NCI-H1417 treated with DMSO at 0.1 percent for 48 hours (cell line): Measurements from ENCODE around the gene MLPH.

Source experiments
- DNase-seq: peaks from one replicate; lab custom pipeline; 2025; lab: John Stamatoyannopoulos, UW

The MLPH gene

DNA sequence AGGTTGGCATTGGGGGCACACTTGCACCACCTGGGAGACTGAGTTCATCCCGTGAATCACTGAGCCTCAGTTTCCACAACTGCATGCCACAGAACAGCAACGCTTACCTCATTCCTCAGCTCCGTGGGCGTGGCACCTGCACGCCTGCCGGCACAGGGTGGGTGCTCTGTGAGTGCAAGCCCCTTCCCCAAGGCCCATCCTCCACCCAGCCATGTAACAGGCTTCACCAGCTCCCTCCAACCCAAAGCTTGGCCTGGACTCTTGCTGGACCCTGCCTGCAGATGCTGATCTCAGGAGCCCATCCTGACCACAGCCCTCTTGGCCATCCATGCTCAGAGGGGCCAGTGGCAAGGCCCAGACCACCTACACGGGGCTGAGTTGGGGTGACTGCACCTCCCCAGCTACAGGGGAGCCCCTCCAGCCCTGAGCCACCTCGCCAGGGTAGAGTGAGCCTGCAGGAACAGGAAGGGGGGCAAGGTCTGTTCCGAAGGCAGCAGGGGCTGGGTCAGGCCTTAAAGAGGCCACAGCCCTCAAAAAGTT lies 81.1 kb downstream of the MLPH start:
- no peak for DNase-seq

- DNase-seq = no peak
Measured at GRCh38 chr2:237569041-237569440, 82.0 kb downstream of the MLPH start.

DNA sequence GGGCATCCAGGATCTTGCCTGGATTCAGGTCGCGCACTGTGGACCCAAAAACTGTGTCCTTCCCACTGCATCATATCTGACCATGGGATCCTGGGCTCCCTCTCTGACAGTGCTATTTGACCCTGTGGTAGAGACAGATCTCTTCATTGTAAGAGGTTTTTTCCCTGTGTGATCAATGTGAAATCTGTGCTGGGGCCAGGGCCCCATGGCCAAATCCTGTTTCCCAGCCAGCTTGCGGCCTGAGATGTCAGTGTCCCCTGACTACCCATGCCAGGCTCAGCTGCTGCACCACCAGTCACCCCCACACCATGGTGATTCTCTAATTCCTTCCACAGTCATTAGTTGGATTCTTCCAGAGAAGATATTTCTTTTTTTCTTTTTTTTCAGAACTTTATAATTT lies 82.8 kb downstream of the MLPH start:
- DNase-seq = no peak

DNA sequence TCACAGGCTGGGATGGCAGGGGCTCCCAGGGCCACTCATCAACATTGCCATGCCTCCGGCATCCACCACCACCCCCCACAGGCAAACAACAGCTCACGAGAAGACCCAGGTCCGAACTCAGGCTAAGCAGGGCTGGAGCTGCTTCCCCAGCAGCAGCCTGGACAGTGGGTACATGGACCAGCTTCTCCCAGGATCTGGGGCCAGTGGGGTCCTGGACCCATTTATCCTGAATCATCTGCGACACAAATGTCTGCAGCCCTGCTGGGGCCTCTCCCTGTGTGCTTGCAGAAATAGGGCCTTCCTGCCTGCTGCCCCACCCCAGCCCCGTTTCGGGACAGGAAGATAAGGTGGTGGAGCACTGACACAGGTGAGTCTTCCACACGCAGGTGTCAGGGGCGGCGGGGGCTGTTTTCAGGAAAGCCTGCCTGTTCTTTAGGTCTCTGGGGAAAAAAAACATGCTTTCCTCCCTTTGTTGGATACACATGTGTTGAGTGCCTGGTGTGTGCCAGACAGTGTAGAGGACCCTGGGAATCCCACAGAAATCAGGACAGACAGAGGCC lies 83.8 kb downstream of the MLPH start:
- DNase-seq = no peak

GRCh38 chr2:237571551-237571950 lies 84.5 kb downstream of the MLPH start:
- no peak for DNase-seq

DNA sequence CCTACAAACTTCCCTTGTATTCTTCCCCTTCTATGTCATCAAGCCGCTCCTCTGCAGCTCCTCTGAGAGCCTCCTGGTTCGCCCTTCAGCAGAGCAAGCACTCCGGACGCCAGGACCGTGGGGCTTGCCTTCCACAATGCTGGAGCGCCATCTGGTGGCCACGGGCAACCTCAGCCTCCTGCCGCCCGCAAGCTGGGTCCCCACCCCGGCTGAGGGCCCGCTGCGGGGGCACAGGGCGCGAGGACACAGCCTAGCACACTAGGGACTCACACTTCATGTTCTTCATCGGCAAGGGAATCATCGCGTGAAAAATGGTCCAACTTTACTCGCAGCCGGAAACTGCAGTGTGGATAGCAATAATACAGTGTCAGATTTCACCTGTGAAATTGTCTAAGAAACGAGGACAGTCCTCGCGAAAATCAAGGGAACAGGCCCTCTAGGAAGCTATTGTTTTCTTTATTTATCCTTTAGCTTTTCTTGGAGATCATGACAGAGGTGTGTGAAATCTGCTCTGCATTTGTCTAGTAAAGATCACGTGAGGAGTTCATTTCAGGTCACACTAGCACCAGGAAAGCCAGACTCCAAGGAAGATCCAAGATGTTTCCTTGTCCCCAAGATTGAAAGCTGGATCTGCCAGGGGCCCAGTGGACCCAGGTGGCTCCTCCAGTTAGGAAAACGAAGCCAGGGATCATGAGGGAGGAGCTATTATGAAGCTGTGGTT lies 85.1 kb downstream of the MLPH start:
- DNase-seq = no peak

DNA sequence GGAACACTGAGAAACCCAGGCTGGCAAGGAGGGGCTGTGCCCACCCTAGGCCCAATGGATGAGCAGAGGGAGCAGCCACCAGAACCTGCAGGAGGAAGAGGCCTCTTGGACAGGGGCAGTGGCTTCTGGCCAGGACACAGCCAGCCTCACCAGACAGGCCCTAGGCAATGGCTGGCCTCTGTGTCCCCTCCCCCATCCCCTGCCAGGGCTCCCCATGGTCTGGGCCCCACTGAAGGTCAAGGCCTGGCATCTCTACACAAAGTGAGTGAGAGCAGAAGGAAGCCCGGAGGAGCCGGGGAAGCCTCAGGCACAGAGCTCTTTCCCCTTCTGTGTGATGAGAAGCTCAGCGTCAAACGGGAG lies 85.7 kb downstream of the MLPH start:
- DNase-seq = no peak

DNA sequence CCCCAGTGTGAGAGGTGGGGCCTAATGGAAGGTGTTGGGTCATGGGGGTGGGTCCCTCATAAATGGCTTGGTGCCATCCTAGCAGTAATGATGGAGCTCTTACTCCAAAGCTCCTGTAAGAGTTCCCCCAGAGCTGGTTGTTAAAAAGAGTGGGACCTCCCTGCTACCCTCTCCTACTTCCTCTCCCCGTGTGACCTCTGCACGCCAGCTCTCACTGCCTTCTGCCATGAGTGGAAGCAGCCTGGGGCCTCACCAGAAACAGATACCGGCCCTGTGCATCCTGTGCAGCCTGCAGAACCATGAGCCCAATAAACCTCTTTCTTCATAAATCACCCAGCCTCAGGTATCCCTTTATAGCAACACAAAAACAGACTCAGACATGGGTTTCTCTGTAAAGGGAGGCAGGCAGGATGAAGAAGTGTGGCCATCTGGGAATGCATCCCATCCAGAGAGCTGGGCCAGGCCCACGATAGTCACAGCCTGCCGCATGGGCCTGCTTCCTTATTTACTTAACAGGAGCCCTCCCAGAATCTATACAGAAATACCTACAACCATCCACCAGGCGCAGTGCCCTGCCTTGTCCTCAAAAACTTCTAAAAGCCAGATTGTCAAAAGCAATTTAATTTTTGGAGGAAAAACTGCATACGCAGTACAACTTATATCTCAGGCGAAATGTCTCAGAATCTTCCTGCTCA lies 86.8 kb downstream of the MLPH start:
- no peak for DNase-seq

DNA sequence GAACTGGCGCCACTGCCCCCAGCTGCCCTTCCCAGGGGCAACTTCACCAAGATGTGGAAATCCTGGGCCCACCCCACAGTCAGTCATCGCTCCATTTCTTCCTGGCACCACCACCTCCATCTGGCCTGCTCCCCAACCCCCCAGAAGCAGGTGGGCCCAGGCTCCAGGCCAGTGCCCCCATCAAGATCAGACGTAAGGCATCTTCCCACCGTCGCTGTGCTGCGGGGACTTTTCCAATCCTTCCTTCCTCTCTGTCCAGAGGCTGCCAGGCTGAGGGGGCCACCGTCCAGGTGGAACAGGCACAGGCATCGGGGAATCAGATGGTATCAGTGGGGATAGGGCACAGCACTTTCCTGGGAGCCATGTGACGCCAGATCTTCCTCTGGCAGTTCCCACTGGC lies 87.4 kb downstream of the MLPH start:
- DNase-seq = no peak

DNA sequence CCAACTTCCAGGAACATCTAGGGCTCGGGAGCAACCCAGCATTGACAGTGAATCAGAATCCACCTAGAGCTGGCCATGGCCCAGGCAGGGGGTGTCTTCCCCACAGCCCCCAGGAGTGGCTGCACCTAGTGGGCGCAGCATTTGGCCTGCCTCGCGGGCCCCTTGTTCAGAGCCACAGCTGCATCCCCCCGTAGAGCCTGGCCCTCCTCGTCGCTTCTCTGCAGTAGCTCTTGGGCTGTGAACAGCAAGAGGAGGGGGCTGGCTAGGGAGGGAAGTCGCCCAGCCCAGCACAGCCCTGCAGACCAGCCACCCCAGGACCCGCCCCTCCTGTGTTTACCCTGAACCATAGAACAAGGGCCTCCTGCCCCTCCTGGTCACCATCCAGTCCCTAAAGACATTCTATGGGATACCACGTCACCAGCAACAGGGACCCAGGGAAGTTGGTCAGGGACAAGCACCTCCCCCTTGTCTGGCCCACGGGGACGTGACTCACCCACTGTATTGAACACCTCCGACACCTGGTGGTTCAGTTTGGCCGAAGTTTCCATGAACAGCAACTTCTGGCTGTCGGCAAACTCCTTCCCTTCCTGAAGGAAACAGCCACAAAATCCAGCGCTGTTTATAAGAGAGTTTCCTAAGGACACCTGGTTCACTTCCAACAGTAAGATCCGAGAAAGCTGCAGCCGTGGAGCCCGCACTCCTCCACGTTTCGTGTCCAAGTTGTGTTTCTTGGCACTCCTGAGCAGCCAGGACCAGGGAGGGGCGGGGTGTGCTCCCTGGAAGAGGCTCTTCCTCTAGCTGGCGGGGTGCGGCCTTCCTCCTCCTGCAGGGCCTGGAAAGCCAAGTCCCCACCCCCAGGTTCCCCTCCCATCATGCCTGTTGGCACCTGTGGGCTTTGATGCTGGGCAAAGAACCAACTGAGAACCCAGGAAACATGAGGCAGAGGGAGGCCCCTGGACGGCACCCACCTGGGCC lies 88.1 kb downstream of the MLPH start:
- no peak for DNase-seq

DNA sequence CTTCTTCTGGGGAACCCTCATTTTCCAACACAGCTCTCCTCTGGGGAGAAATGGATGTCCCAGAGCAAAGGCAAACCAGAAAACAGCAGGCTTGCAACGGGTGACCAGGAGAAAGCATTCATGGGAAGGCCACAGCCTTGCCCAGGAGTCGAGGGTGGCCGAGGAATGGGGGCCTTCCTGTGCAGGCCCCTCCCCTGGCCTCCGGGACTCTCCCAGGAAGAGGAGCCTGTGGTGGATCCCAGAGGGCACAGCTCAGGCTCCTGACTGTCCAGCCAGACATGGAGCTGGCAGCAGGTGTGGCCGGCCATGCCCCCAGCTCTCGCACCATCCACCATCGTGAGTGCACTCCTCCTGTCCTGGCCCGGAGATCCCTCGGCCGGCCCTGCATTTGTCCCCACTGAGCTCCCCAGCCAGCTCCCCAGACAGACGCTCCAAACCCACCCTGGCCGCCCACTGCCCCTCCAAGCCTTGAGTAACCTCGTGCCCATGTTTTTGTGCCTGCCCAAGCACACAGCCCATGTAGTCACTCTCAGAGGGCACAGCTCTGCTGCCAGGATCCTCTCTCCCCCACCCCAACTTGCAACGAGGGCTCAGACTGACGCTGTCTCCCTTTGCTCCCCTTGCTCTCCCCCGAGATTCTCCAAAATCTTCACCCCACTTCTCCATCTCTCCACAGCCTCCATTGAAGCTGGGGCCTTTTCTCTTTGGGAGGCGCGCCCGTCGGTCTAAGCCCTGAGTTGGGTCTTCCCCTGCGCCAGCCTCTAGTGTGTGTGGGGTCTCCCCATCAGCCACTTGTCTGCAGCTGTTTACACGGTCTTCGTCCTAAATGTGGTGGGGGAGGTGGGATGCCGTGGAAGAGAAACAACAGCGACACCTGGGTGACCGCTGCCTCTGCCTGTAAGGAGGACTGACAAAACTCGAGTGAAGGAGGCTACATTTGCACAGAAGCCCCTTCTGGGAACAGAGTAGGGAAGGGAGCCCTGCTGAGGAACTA lies 89.1 kb downstream of the MLPH start:
- no peak for DNase-seq

- DNase-seq = no peak
Measured at GRCh38 chr2:237576974-237577373, 89.9 kb downstream of the MLPH start.

- no peak for DNase-seq
Measured at GRCh38 chr2:237577458-237577857, 90.4 kb downstream of the MLPH start.

DNA sequence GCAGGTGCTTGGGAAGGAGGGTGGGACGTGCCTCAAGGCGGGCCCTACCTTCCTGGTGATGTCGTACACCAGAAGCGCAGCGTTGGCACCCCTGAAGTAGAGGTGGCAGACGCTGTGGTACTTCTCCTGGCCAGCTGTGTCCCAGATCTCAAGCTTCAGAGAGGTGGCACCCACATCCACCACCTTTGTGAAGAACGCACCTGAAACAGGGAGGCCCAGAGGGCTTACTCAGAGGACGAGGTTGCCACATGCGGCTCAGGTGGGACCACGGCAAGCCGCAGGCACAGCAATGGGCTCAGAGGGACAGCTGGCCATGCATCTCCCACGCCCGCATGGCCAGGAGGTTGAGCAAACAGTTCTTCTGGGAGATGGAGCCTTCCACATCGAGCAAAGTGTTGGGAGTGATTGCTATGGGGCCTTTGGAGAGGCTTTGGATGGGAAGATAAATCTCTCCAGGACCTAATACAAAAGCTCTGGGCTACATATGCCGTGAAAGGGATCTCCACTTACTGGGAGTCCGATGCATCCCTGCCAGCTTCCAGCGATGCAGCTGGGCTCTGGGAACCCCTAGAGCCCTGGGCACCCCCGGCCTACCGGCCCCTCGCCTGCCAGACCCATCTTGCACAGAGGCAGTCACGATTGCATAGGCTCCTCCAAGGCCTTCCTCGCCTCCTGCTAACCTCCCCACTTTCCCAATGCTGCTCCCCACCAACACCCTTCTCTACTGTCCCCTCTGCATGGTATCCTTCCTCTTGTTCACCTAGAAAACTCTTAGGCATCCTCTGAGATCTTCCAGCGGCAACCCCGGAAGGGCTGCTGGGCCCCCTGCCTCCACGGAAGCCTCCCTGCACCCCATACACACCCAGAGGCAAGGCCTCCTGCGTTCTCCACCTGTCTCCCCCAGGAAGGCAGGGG lies 91.2 kb downstream of the MLPH start:
- DNase-seq = no peak

GRCh38 chr2:237581326-237581725 lies 94.3 kb downstream of the MLPH start:
- DNase-seq = no peak

- no peak for DNase-seq
Measured at GRCh38 chr2:237581751-237582746, 95.0 kb downstream of the MLPH start.

DNA sequence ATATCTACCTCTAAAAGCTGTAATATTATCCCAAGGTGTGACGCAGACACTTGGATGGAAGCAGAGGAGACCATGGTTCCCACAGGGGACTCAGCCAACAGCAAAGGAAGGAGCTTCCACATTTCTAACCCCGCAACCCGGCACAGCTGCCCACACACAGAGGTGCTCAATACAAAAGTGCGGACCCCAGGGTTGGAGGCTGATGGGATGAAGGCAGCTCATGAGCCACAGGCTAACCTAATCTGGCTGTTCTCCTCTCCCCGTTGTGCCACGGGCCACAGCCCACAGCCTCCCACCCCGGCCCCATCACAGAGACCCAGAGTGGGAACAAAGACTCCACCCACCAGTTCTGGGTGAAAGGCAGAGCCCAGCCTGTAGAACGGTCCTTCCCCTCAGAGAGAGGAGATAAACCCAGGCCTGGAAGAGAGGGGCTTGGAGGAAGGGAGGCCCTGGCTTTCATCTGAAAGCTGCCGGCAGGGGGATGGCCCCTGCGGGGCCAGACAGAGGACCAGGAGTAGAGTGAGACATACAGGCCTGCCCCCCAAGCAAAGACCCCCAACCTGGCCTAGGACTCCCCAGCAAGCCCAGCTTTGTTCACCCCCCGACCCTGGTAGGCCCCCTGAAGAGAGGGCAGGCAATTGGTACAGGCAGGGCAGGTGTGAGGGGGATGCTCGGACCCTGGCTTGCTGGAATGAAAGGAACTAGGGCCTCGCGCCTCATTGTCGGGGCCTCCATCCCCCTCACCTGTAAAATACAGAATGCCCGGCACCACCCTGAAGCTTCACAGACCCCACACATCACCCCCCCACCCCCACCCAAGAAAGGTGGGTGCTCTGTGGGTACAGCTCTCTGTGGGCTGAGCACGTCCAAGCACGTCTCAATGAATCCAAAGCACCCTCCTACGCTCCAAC lies 96.6 kb downstream of the MLPH start:
- DNase-seq = no peak
